Keratinocyte (primary cell): ENCODE data around the gene FARP2. TPM values are rescaled to one million over a fixed set of nuclear protein-coding genes. Genes with fewer than 3 reads are reported as not detected.
A peak's percentile ranks its signal among the peaks of the same experiment; 100 is the strongest.

Experiments used
- DNase-seq: peaks from one replicate; pipeline ENCODE4 v3.0.0-alpha.2; 2011; ENCODE audit warnings: low read depth, missing footprints, low spot score
- FAIRE-seq: peaks from 2 replicates; lab custom pipeline; 2011; peaks lifted over from hg19 to GRCh38; lab: Jason Lieb, UNC
- H2AFZ ChIP-seq: 2 replicates; pipeline ENCODE4 v1.6.0; 2012; ENCODE audit warnings: low read length, control low read depth, inconsistent platforms; ENCODE audit not compliant: control insufficient read depth
- H3K27ac ChIP-seq: 2 replicates; pipeline ENCODE4 v1.5.1; 2011; ENCODE audit warnings: low read length; ENCODE audit not compliant: control insufficient read depth, insufficient read depth
- H3K27me3 ChIP-seq: 3 replicates; pipeline ENCODE4 v1.6.0; 2011; ENCODE audit warnings: low read length; ENCODE audit not compliant: control insufficient read depth, insufficient read depth; ENCODE audit errors: extremely low read depth
- H3K36me3 ChIP-seq, 2 experiments: 2 replicates in 1 of 2; 3 replicates in 1 of 2; pipeline ENCODE4 v1.5.1; 2011; ENCODE audit warnings: low read length in 2 of 2, mild to moderate bottlenecking in 1 of 2; ENCODE audit not compliant: control insufficient read depth in 2 of 2, insufficient read depth in 2 of 2; ENCODE audit errors: extremely low read depth in 1 of 2
- H3K4me1 ChIP-seq: 3 replicates; pipeline ENCODE4 v1.5.1; 2011; ENCODE audit warnings: low read length; ENCODE audit not compliant: control insufficient read depth, insufficient read depth; ENCODE audit errors: extremely low read depth
- H3K4me2 ChIP-seq: 3 replicates; pipeline ENCODE4 v1.6.0; 2011; ENCODE audit warnings: low read depth, low read length; ENCODE audit not compliant: control insufficient read depth, insufficient read depth; ENCODE audit errors: extremely low read depth
- H3K4me3 ChIP-seq, 3 experiments: fragments of 200-600 bp in 1 of 3; sonication (generic) in 1 of 3; 2 replicates in 2 of 3; 3 replicates in 1 of 3; pipeline ENCODE4 v1.5.1; 2011 to 2016; ENCODE audit warnings: low read length in 3 of 3, mild to moderate bottlenecking in 3 of 3, control low read depth in 2 of 3, inconsistent platforms in 1 of 3, low read depth in 1 of 3, mixed read lengths in 1 of 3, mixed run types in 1 of 3, moderate library complexity in 1 of 3; ENCODE audit not compliant: control insufficient read depth in 2 of 3, insufficient read depth in 2 of 3; ENCODE audit errors: extremely low read depth in 1 of 3
- H3K79me2 ChIP-seq: 2 replicates; pipeline ENCODE4 v1.6.0; 2012; ENCODE audit warnings: low read length; ENCODE audit not compliant: control insufficient read depth, insufficient read depth
- H3K9ac ChIP-seq: 3 replicates; pipeline ENCODE4 v1.6.0; 2011; ENCODE audit warnings: low read length; ENCODE audit not compliant: control insufficient read depth, insufficient read depth; ENCODE audit errors: extremely low read depth
- H3K9me1 ChIP-seq: 3 replicates; pipeline ENCODE4 v1.6.0; 2011; ENCODE audit warnings: low read length; ENCODE audit not compliant: control insufficient read depth, insufficient read depth; ENCODE audit errors: extremely low read depth
- H3K9me3 ChIP-seq: 2 replicates; pipeline ENCODE4 v1.5.1; 2012; ENCODE audit warnings: low read depth, low read length; ENCODE audit not compliant: control insufficient read depth
- H4K20me1 ChIP-seq: 3 replicates; pipeline ENCODE4 v1.6.0; 2011; ENCODE audit warnings: low read length; ENCODE audit not compliant: control insufficient read depth, insufficient read depth; ENCODE audit errors: extremely low read depth
- CTCF ChIP-seq, 3 experiments: IDR thresholded peaks in 1 of 3; conservative IDR thresholded peaks in 1 of 3; optimal IDR thresholded peaks in 1 of 3; 2 replicates in 2 of 3; 3 replicates in 1 of 3; pipeline versions ENCODE3 to v1.5.1; 2011; ENCODE audit warnings: low read length in 3 of 3, mild to moderate bottlenecking in 3 of 3, moderate library complexity in 2 of 3, control low read depth in 1 of 3, inconsistent platforms in 1 of 3; ENCODE audit not compliant: insufficient read depth in 2 of 3; ENCODE audit errors: extremely low read depth in 1 of 3
- EZH2 ChIP-seq: IDR thresholded peaks from one replicate; pipeline ENCODE4 v1.6.1; 2012; ENCODE audit warnings: inconsistent platforms, mild to moderate bottlenecking, low read length, moderate library complexity
- dilution Hi-C: fragments of 300-500 bp; cut with MboI; formaldehyde crosslinking; loops from one replicate; pipeline ENCODE4 v1.7.0; 2020; ENCODE audit warnings: low sequenced_read_pairs; ENCODE audit not compliant: extremely low pct_ligation_motif_present
- polyA plus RNA-seq, 5 experiments: library from polyadenylated mRNA; depleted of rRNA in 3 of 5; stranded (reverse) in 3 of 5; stranded (forward) in 1 of 5; unstranded in 1 of 5; fragments of >200 nt; gene quantifications; 1 replicate in 1 of 5; 2 replicates in 3 of 5; 3 replicates in 1 of 5; pipeline versions ENCODE4 v1.2.1 to v1.2.3, GENCODE V29; 2011 to 2012; ENCODE audit warnings: missing spikeins in 2 of 5, low read depth in 1 of 5, low replicate concordance in 1 of 5

FARP2 gene
- polyA plus RNA-seq, 1 donor (not counting 4 experiments of a cell fraction or from before 2014, with no cell fraction given): 39.3 TPM

- no peaks in the 10 kb centered on the region for H3K79me2 ChIP-seq
- no peaks in the 10 kb centered on the region for H3K9me3 ChIP-seq
- dilution Hi-C loops: no loop called here
- TF ChIP-seq CTCF (optimal IDR thresholded peaks at IDR 0.05 in 1 of 3, IDR thresholded peaks at IDR 0.05 in 1 of 3, conservative IDR thresholded peaks at IDR 0.05 in 1 of 3; ENCODE audit: extremely low read depth in 1 of 3, insufficient read depth in 2 of 3, low read length in 3 of 3): no peak
- TF ChIP-seq EZH2: no peak
- H3K27ac ChIP-seq: no peak overlapping the region
- H3K4me1 ChIP-seq: peaks cover 3% of the 10 kb centered on the region
- H3K27me3 ChIP-seq: peaks cover 16% of the 10 kb centered on the region
- no peaks in the 10 kb centered on the region for H3K36me3 ChIP-seq
- H3K9me1 ChIP-seq: no peaks in the 10 kb centered on the region
- H3K9ac ChIP-seq: no peak overlapping the region
- no peak overlapping the region for H2AFZ ChIP-seq
- H3K4me2 ChIP-seq: peak overlapping the region; percentile 3
- DNase-seq (no peak), FAIRE-seq (no peak)
- no peaks in the 10 kb centered on the region for H4K20me1 ChIP-seq
- no peak overlapping the region for H3K4me3 ChIP-seq
These were observed 174.5 kb downstream of the FARP2 start for GRCh38 chr2:241530571-241530970.

GRCh38 chr2:241531161-241531722, 175.2 kb downstream of the FARP2 start:
- no peaks in the 10 kb centered on the region for H3K79me2 ChIP-seq
- peaks cover 16% of the 10 kb centered on the region for H3K27me3 ChIP-seq
- dilution Hi-C loops: no loop called here
- H3K4me2 ChIP-seq: peak overlapping the region; percentile 3
- H3K9ac ChIP-seq: no peak overlapping the region
- no peaks in the 10 kb centered on the region for H3K36me3 ChIP-seq
- DNase-seq (no peak), FAIRE-seq (no peak)
- TF ChIP-seq CTCF (optimal IDR thresholded peaks at IDR 0.05 in 1 of 3, IDR thresholded peaks at IDR 0.05 in 1 of 3, conservative IDR thresholded peaks at IDR 0.05 in 1 of 3; ENCODE audit: extremely low read depth in 1 of 3, insufficient read depth in 2 of 3, low read length in 3 of 3): no peak
- no peak overlapping the region for H2AFZ ChIP-seq
- H3K9me3 ChIP-seq: no peaks in the 10 kb centered on the region
- H3K4me3 ChIP-seq: no peak overlapping the region
- H3K4me1 ChIP-seq: peaks cover 3% of the 10 kb centered on the region
- H3K27ac ChIP-seq: no peak overlapping the region
- H4K20me1 ChIP-seq: no peaks in the 10 kb centered on the region
- no peaks in the 10 kb centered on the region for H3K9me1 ChIP-seq
